ENCODE measurements around the gene PKDREJ.

DNA sequence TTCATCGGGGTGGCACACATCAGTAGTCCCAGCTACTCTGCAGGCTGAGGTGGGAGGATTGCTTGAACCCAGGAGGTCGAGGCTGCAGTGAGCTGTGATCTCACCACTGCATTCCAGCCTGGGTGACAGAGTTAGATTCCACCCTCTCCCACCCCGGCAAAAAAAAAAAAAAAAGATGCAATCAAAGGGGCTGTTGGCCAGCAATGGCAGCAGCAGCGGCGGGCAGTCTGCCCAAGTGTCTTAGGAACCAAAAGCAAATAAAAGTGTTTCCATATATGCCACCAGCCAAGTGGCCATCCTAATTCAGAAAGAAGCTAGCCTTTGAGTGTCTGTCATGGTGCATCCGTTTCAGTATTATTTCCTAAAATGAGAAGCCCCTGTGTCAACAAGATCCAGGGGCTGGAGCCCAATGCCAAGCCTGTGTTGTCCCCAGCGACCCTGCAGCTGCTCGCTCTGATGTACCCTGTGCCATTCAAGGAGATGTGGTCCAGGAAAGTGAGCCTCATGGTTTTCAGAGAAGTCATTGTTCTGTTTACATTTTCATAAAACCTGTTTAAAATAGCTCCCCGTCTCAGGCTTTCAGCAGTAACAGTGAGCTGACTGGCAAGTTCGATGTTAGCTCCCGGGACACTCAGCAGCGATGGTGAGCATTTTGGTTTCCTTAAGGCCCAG, 25.6 kb downstream of the PKDREJ start:
- TF ChIP-seq, protein P1, sequence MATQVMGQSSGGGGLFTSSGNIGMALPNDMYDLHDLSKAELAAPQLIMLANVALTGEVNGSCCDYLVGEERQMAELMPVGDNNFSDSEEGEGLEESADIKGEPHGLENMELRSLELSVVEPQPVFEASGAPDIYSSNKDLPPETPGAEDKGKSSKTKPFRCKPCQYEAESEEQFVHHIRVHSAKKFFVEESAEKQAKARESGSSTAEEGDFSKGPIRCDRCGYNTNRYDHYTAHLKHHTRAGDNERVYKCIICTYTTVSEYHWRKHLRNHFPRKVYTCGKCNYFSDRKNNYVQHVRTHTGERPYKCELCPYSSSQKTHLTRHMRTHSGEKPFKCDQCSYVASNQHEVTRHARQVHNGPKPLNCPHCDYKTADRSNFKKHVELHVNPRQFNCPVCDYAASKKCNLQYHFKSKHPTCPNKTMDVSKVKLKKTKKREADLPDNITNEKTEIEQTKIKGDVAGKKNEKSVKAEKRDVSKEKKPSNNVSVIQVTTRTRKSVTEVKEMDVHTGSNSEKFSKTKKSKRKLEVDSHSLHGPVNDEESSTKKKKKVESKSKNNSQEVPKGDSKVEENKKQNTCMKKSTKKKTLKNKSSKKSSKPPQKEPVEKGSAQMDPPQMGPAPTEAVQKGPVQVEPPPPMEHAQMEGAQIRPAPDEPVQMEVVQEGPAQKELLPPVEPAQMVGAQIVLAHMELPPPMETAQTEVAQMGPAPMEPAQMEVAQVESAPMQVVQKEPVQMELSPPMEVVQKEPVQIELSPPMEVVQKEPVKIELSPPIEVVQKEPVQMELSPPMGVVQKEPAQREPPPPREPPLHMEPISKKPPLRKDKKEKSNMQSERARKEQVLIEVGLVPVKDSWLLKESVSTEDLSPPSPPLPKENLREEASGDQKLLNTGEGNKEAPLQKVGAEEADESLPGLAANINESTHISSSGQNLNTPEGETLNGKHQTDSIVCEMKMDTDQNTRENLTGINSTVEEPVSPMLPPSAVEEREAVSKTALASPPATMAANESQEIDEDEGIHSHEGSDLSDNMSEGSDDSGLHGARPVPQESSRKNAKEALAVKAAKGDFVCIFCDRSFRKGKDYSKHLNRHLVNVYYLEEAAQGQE (IDR thresholded peaks at IDR 0.05; ENCODE audit: unreplicated experiment) = no peak
- TF ChIP-seq EZH2 (IDR thresholded peaks at IDR 0.05; ENCODE audit: low read depth, unreplicated experiment) (no peak), POLR2AphosphoS5 (IDR thresholded peaks at IDR 0.05; ENCODE audit: low read depth) (no peak), ZNF331 (CRISPR knock-in tag; IDR thresholded peaks at IDR 0.05; ENCODE audit: low read depth) (no peak), CREB1 (CRISPR knock-in tag; IDR thresholded peaks at IDR 0.05; ENCODE audit: low read depth) (no peak), EZH2phosphoT487 (IDR thresholded peaks at IDR 0.05; ENCODE audit: unreplicated experiment) (no peak), JUNB (IDR thresholded peaks at IDR 0.05; ENCODE audit: unreplicated experiment) (no peak), ZNF114 (CRISPR knock-in tag; IDR thresholded peaks at IDR 0.05) (no peak), NANOG (IDR thresholded peaks at IDR 0.05; ENCODE audit: borderline replicate concordance) (no peak)
- TF ChIP-seq, protein P2, sequence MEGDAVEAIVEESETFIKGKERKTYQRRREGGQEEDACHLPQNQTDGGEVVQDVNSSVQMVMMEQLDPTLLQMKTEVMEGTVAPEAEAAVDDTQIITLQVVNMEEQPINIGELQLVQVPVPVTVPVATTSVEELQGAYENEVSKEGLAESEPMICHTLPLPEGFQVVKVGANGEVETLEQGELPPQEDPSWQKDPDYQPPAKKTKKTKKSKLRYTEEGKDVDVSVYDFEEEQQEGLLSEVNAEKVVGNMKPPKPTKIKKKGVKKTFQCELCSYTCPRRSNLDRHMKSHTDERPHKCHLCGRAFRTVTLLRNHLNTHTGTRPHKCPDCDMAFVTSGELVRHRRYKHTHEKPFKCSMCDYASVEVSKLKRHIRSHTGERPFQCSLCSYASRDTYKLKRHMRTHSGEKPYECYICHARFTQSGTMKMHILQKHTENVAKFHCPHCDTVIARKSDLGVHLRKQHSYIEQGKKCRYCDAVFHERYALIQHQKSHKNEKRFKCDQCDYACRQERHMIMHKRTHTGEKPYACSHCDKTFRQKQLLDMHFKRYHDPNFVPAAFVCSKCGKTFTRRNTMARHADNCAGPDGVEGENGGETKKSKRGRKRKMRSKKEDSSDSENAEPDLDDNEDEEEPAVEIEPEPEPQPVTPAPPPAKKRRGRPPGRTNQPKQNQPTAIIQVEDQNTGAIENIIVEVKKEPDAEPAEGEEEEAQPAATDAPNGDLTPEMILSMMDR (conservative IDR thresholded peaks at IDR 0.05; ENCODE audit: low read depth in 2 of 2) = no peak
- TF ChIP-seq, protein P3, sequence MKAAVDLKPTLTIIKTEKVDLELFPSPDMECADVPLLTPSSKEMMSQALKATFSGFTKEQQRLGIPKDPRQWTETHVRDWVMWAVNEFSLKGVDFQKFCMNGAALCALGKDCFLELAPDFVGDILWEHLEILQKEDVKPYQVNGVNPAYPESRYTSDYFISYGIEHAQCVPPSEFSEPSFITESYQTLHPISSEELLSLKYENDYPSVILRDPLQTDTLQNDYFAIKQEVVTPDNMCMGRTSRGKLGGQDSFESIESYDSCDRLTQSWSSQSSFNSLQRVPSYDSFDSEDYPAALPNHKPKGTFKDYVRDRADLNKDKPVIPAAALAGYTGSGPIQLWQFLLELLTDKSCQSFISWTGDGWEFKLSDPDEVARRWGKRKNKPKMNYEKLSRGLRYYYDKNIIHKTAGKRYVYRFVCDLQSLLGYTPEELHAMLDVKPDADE (IDR thresholded peaks at IDR 0.05) = no peak
- TF ChIP-seq, protein P4, sequence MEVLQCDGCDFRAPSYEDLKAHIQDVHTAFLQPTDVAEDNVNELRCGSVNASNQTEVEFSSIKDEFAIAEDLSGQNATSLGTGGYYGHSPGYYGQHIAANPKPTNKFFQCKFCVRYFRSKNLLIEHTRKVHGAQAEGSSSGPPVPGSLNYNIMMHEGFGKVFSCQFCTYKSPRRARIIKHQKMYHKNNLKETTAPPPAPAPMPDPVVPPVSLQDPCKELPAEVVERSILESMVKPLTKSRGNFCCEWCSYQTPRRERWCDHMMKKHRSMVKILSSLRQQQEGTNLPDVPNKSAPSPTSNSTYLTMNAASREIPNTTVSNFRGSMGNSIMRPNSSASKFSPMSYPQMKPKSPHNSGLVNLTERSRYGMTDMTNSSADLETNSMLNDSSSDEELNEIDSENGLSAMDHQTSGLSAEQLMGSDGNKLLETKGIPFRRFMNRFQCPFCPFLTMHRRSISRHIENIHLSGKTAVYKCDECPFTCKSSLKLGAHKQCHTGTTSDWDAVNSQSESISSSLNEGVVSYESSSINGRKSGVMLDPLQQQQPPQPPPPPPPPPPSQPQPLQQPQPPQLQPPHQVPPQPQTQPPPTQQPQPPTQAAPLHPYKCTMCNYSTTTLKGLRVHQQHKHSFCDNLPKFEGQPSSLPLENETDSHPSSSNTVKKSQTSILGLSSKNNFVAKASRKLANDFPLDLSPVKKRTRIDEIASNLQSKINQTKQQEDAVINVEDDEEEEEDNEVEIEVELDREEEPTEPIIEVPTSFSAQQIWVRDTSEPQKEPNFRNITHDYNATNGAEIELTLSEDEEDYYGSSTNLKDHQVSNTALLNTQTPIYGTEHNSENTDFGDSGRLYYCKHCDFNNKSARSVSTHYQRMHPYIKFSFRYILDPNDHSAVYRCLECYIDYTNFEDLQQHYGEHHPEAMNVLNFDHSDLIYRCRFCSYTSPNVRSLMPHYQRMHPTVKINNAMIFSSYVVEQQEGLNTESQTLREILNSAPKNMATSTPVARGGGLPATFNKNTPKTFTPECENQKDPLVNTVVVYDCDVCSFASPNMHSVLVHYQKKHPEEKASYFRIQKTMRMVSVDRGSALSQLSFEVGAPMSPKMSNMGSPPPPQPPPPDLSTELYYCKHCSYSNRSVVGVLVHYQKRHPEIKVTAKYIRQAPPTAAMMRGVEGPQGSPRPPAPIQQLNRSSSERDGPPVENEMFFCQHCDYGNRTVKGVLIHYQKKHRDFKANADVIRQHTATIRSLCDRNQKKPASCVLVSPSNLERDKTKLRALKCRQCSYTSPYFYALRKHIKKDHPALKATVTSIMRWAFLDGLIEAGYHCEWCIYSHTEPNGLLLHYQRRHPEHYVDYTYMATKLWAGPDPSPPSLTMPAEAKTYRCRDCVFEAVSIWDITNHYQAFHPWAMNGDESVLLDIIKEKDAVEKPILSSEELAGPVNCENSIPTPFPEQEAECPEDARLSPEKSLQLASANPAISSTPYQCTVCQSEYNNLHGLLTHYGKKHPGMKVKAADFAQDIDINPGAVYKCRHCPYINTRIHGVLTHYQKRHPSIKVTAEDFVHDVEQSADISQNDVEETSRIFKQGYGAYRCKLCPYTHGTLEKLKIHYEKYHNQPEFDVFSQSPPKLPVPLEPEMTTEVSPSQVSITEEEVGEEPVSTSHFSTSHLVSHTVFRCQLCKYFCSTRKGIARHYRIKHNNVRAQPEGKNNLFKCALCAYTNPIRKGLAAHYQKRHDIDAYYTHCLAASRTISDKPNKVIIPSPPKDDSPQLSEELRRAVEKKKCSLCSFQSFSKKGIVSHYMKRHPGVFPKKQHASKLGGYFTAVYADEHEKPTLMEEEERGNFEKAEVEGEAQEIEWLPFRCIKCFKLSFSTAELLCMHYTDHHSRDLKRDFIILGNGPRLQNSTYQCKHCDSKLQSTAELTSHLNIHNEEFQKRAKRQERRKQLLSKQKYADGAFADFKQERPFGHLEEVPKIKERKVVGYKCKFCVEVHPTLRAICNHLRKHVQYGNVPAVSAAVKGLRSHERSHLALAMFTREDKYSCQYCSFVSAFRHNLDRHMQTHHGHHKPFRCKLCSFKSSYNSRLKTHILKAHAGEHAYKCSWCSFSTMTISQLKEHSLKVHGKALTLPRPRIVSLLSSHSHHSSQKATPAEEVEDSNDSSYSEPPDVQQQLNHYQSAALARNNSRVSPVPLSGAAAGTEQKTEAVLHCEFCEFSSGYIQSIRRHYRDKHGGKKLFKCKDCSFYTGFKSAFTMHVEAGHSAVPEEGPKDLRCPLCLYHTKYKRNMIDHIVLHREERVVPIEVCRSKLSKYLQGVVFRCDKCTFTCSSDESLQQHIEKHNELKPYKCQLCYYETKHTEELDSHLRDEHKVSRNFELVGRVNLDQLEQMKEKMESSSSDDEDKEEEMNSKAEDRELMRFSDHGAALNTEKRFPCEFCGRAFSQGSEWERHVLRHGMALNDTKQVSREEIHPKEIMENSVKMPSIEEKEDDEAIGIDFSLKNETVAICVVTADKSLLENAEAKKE (CRISPR knock-in tag; IDR thresholded peaks at IDR 0.05) = no peak

Data from GM23338 (cell line).